Prostate gland (tissue), 2 donors: ENCODE results near the gene BZW2. TPM values are rescaled to one million over a fixed set of nuclear protein-coding genes. Genes with fewer than 3 reads are reported as not detected.

Experiments
- DNase-seq: peaks from one replicate; pipeline ENCODE4 v3.0.0-alpha.2; 2019; ENCODE audit warnings: low spot score
- H3K27ac ChIP-seq, 2 donors: fragments of 200-600 bp; sonication (generic); 2 replicates each; pipeline ENCODE4 v1.5.1; 2017 to 2019
- H3K27me3 ChIP-seq: fragments of 200-600 bp; sonication (generic); replicated peaks from 2 replicates; pipeline ENCODE4 v1.5.1; 2019; ENCODE audit not compliant: insufficient read depth
- H3K36me3 ChIP-seq, 2 donors: fragments of 200-600 bp; sonication (generic); 1 replicate in 1 of 2; 2 replicates in 1 of 2; pipeline versions ENCODE4 v1.5.1 to v1.8.1; 2017 to 2019
- H3K4me1 ChIP-seq: fragments of 200-600 bp; sonication (generic); replicated peaks from 2 replicates; pipeline ENCODE4 v1.5.1; 2019
- H3K4me3 ChIP-seq, 2 donors: fragments of 200-600 bp; sonication (generic); 2 replicates each; pipeline ENCODE4 v1.5.1; 2017 to 2019
- H3K9me3 ChIP-seq: fragments of 200-600 bp; sonication (generic); 2 replicates; pipeline ENCODE4 v1.5.1; 2017
- POLR2A ChIP-seq: fragments of 450-650 bp; IDR thresholded peaks from one replicate; pipeline ENCODE4 v1.6.1; 2016; ENCODE audit warnings: antibody characterized with exemption, mild to moderate bottlenecking
- POLR2AphosphoS5 ChIP-seq: sonication (generic); formaldehyde crosslinking; IDR thresholded peaks from one replicate; pipeline ENCODE4 v1.6.1; 2017; ENCODE audit warnings: antibody characterized with exemption
- WGBS: methylation state at CpG from one replicate; pipeline ENCODE4 v1.1.5; 2018; 5-methylcytosine and 5-hydroxymethylcytosine counted together
- intact Hi-C: fragments of 100-400 bp; cut with DNase I; formaldehyde crosslinking; loops from one replicate; pipeline ENCODE4 v1.14.2; 2022
- total RNA-seq, 2 donors: library from RNA; depleted of rRNA; stranded (reverse); fragments of >200 nt; gene quantifications; one replicate each; pipeline ENCODE4 v1.1.0, GENCODE V29; 2016
- TF ChIP-seq, protein P1 (sequence below), 4 experiments: fragments of 200-600 bp in 2 of 4; fragments of 450-650 bp in 2 of 4; sonication (generic) in 2 of 4; IDR thresholded peaks; 1 replicate in 3 of 4; 2 replicates in 1 of 4; pipeline ENCODE4 v1.5.1; 2016 to 2019; ENCODE audit warnings: antibody characterized with exemption in 4 of 4, mild to moderate bottlenecking in 2 of 4, moderate library complexity in 2 of 4

BZW2 gene
- total RNA-seq, 2 donors from 2014 or later, result 31.0 to 33.5 TPM

DNA sequence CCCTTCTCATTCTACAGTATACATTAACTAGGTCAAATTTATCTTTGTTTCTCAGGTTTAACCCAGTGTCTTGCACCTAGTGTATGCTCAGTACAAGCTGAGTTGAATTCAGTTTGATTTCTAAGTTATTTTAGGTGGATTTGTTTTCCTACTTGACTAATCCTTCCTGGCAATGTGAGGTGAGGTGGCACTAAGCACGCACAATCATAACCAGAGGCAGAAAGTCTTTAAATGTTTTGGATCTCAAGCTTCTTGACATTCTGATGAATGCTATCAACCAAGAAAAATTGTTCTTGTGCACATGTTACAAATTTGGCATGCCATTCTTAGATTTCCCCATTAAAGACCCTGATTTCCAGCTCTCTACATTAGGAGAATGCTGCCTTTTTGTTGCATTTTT lies 3.2 kb downstream of the BZW2 start:
- H3K27ac ChIP-seq, result no peak overlapping the region
- H3K4me3 ChIP-seq, result no peak overlapping the region

DNA sequence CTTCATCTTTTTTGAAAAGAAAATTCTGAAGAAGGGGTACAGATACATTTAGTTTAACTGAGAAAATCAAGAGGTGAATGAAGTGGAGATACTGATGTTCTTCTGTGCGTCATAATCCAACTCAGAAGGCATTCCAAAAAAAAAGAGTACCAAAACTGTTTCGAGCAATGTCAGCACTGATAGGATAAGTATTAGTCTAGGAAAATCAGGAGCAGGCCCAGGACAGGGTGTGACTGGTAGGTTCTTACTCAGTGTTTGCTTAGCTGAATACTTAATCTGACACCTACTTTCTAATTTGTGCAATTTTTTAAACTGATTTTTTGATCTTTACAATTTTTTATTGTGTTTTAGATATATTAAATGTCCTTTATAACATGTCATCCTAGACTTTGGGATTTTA lies 4.3 kb downstream of the BZW2 start:
- Histone ChIP-seq H3K4me1 (no peaks in the 10 kb centered on the region), H3K4me3 (no peak overlapping the region), H3K27me3 (no peaks in the 10 kb centered on the region), H3K9me3 (no peaks in the 10 kb centered on the region), H3K36me3 (no peaks in the 10 kb centered on the region), H3K27ac (no peak overlapping the region)
- WGBS, result 95% methylated on average over 2 of the region's 2 CpGs
- intact Hi-C loops, result no loop called here
- no peak for DNase-seq
- TF ChIP-seq, protein P1, sequence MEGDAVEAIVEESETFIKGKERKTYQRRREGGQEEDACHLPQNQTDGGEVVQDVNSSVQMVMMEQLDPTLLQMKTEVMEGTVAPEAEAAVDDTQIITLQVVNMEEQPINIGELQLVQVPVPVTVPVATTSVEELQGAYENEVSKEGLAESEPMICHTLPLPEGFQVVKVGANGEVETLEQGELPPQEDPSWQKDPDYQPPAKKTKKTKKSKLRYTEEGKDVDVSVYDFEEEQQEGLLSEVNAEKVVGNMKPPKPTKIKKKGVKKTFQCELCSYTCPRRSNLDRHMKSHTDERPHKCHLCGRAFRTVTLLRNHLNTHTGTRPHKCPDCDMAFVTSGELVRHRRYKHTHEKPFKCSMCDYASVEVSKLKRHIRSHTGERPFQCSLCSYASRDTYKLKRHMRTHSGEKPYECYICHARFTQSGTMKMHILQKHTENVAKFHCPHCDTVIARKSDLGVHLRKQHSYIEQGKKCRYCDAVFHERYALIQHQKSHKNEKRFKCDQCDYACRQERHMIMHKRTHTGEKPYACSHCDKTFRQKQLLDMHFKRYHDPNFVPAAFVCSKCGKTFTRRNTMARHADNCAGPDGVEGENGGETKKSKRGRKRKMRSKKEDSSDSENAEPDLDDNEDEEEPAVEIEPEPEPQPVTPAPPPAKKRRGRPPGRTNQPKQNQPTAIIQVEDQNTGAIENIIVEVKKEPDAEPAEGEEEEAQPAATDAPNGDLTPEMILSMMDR (IDR thresholded peaks at IDR 0.05), result no peak
- TF ChIP-seq POLR2AphosphoS5, result no peak
- TF ChIP-seq POLR2A, result no peak

More for the DNA sequence above, 3.2 kb downstream of the BZW2 start:
- DNase-seq, result no peak
- TF ChIP-seq, protein P1 (IDR thresholded peaks at IDR 0.05), result no peak
- no peak for TF ChIP-seq POLR2AphosphoS5
- no peak for TF ChIP-seq POLR2A
- Histone ChIP-seq H3K4me1 (peaks cover 2% of the 10 kb centered on the region), H3K27me3 (no peaks in the 10 kb centered on the region), H3K9me3 (no peaks in the 10 kb centered on the region), H3K36me3 (no peaks in the 10 kb centered on the region)
- intact Hi-C loops, result loop anchor here (5.0 kb wide), 1 partner anchor 227 kb away; the partner anchor contains the start of gene CRPPA
- 86% methylated on average over 1 of the region's 1 CpG for WGBS

DNA sequence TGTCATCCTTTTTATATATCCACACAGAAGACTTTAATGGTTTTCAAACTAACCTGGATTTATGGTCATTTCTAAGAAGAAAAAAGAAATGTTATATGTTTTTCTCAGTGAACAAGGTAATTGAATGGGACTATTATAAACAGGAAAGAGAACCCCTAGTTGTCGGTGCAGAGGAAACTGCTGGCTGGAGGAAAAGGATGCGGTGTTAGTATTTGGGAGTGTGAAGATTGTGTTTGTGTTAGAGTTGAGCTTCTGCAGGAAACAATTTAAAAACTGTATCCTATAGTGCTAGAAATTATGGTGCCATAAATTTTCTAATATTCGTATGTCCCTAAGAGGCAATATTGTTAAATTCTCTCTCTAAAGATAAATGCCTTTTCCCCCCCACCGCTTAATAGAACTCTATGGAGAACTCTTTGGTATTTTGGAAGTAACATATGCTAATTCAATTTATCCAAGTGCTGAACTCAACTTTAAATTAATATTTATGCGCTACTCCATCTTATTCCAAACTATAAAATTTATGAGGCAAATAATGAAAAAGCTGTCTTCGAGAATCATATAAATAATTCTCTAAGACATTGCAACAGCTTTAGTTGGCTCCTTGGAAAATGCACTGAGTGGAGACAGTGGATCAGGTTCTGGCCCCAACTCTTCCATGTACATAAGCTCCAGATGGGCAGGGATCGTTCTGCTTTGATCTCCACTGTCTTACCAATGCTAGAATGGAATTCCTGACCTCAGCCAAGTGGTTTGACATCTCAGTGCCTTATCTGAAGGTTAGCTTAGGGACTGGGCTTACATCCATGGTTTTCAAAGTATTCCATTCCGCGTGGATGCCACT lies 5.6 kb downstream of the BZW2 start:
- DNase-seq, result no peak
- intact Hi-C loops, result no loop called here
- Histone ChIP-seq H3K27me3 (no peaks in the 10 kb centered on the region), H3K4me1 (no peaks in the 10 kb centered on the region), H3K4me3 (no peak overlapping the region), H3K9me3 (no peaks in the 10 kb centered on the region), H3K27ac (no peak overlapping the region), H3K36me3 (no peaks in the 10 kb centered on the region)
- TF ChIP-seq POLR2A, result no peak
- TF ChIP-seq, protein P1 (IDR thresholded peaks at IDR 0.05), result no peak
- no peak for TF ChIP-seq POLR2AphosphoS5
- WGBS, result 84% methylated on average over 9 of the region's 9 CpGs

DNA sequence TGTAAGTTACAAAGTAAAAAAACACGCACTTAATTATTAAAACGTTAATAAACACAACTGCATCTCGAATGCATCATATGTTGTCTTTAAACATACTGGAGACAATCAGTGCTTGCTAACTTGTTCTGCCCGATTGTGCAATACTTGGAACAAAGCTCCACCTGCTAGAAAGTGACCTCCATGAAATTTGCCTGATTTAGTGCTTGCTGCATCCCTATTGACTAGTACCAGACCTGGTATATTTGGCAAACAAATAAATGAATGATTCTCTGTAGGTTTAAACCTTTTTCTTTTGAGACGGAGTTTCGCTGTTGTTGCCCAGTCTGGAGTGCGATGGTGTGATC lies 6.2 kb downstream of the BZW2 start:
- 84% methylated on average over 7 of the region's 7 CpGs for WGBS
- H3K4me1 ChIP-seq, result no peaks in the 10 kb centered on the region

More for the DNA sequence above, 6.2 kb downstream of the BZW2 start:
- H3K4me3 ChIP-seq, result no peak overlapping the region
- intact Hi-C loops, result no loop called here
- H3K9me3 ChIP-seq, result no peaks in the 10 kb centered on the region
- H3K36me3 ChIP-seq, result no peaks in the 10 kb centered on the region
- no peak for TF ChIP-seq POLR2AphosphoS5
- TF ChIP-seq, protein P1 (IDR thresholded peaks at IDR 0.05), result no peak
- TF ChIP-seq POLR2A, result no peak
- DNase-seq, result no peak
- no peak overlapping the region for H3K27ac ChIP-seq
- H3K27me3 ChIP-seq, result no peaks in the 10 kb centered on the region
